ENCODE data around the gene ERMP1.

- TF ChIP-seq CTCF (conservative IDR thresholded peaks at IDR 0.05; ENCODE audit: low read length) = no peak
- no peak for TF ChIP-seq EZH2phosphoT487 (IDR thresholded peaks at IDR 0.05; ENCODE audit: borderline replicate concordance)
Measured at GRCh38 chr9:5825223-5825622, 7.7 kb downstream of the ERMP1 start.

All from Loucy (cell line).